ENCODE data around the gene CDIPT.

Gene CDIPT

DNA sequence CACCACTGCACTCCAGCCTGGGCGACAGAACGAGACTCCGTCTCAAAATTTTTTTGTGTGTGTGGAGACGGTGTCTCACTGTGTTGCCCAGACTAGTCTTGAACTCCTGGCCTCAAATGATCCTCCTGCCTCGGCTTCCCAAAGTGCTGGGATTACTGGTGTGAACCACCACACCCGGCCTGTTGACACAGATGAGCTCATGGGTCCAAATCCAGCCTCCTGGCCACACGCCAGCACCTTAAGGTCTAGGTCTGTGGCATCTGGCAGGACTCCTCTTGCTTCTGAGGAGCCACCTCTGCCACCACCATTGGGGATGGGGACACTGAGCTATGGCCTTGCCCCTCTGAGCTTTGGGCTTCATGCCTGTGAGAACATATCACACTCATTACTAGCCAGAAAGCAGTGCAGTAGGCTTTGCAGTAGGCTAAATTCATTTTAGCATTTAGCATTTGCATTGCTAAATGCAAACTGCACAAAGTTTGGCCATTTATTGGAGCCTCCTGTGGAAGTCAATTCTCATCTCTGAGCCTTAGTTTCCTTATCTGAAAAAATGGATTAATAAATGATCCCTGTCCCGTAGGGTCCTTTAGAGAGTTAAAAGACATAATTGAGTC, 5.5 kb upstream of the CDIPT start:
- TF ChIP-seq, protein P1, sequence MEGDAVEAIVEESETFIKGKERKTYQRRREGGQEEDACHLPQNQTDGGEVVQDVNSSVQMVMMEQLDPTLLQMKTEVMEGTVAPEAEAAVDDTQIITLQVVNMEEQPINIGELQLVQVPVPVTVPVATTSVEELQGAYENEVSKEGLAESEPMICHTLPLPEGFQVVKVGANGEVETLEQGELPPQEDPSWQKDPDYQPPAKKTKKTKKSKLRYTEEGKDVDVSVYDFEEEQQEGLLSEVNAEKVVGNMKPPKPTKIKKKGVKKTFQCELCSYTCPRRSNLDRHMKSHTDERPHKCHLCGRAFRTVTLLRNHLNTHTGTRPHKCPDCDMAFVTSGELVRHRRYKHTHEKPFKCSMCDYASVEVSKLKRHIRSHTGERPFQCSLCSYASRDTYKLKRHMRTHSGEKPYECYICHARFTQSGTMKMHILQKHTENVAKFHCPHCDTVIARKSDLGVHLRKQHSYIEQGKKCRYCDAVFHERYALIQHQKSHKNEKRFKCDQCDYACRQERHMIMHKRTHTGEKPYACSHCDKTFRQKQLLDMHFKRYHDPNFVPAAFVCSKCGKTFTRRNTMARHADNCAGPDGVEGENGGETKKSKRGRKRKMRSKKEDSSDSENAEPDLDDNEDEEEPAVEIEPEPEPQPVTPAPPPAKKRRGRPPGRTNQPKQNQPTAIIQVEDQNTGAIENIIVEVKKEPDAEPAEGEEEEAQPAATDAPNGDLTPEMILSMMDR (IDR thresholded peaks at IDR 0.05; ENCODE audit: low read depth, low read length), result no peak
- no peak for DNase-seq (ENCODE audit: extremely low read depth, low read depth)

DNA sequence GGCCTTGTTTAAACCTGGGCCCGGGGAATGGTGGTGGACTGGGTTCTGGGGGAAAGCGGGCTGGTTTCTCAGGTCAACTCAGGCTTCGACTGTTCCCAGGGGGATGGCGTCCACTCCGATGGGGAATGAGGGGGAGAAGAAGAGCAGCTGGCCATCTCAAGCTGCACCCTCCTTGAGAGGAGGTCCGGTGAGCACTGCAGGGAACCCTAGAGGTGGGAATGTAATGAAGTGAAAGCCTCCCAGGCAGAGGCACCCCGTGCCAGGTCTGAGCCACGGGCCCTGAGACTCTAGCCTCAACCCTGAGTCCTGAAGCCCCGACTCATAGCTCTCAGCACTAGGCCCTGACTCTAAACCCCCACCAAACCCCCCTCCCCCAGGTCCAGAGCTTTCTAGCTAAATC, 1.2 kb upstream of the CDIPT start:
- DNase-seq (ENCODE audit: extremely low read depth, low read depth), result no peak
- TF ChIP-seq, protein P1 (IDR thresholded peaks at IDR 0.05; ENCODE audit: low read depth, low read length), result no peak

DNA sequence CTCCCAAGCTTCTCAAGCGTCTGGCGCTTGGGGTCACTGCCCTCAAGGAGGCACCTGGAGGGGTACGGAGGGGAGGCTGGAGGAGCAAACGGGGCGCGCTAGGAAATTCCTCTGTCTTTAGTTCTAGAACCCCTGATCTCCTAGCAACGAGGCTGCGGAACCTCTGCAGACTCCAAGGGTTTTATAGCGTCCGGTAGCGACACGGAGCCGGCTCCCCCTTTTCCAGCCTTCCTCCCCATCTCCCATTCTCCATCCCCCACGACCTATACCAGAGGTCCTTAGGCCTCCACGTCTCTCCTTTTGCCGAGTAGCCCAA, 601 bp upstream of the CDIPT start:
- no peak for DNase-seq (ENCODE audit: extremely low read depth, low read depth)
- TF ChIP-seq, protein P1 (IDR thresholded peaks at IDR 0.05; ENCODE audit: low read depth, low read length), result no peak

DNA sequence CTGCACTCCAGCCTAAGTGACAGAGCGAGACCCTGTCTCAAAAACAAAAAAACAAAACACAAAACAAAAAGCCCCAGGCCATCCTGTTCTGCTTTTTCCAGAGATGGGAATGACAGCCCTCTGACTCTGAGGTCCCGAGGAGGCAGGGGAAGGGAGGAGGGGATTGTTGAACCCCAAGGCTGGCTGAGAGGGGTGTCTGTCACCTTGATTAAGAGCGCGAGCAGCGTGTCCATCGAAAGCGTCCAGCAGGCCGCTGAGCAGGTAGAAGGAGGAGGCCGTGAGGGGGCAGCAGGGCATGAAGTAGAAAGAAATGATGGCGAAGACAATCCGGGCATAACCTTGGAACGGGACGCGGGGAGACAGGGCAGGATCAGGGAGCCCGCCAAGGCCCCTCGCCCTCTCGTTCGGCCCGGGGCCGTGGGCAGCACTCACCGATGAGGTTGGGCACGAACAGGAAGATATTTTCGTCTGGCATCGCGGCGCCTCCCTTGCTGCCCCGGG, 593 bp downstream of the CDIPT start:
- TF ChIP-seq, protein P1 (IDR thresholded peaks at IDR 0.05; ENCODE audit: low read depth, low read length), result peak; percentile 35
- DNase-seq (ENCODE audit: extremely low read depth, low read depth), result no peak

DNA sequence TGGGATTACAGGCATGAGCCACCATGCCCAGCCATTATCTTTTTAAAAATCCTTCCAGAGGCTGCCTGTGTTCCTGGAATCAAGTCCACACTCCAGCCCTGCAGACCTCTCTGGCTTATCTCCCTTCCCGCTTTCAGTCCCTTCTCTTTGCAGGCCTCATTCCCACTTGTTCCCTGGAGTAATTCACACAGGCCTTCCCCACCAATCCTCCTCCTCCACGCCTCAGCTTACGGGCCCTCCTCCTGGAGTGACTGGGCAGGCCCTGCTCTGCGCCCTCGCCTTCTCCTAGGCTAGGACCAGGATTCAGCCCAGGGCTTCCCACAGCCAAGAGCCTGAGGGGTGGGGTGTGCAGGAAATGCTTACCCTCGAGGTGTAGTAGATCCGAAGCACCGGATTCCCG, 2.8 kb downstream of the CDIPT start:
- TF ChIP-seq, protein P1 (IDR thresholded peaks at IDR 0.05; ENCODE audit: low read depth, low read length), result no peak
- no peak for DNase-seq (ENCODE audit: extremely low read depth, low read depth)

- DNase-seq (ENCODE audit: extremely low read depth, low read depth), result no peak
- TF ChIP-seq, protein P1 (IDR thresholded peaks at IDR 0.05; ENCODE audit: low read depth, low read length), result no peak
Observed at GRCh38 chr16:29858974-29859373, 4.1 kb downstream of the CDIPT start.

GRCh38 chr16:29858149-29858849, 4.7 kb downstream of the CDIPT start:
- DNase-seq (ENCODE audit: extremely low read depth, low read depth), result no peak
- TF ChIP-seq, protein P1 (IDR thresholded peaks at IDR 0.05; ENCODE audit: low read depth, low read length), result no peak

All from AG09319 (cell line).